ENCODE results near the gene DSG2.
"Not testable (repeated sequence)": the region's sequence is repeated elsewhere in the genome, so short reads cannot be mapped to it uniquely, and the experiment has no call there.

DSG2 gene

DNA sequence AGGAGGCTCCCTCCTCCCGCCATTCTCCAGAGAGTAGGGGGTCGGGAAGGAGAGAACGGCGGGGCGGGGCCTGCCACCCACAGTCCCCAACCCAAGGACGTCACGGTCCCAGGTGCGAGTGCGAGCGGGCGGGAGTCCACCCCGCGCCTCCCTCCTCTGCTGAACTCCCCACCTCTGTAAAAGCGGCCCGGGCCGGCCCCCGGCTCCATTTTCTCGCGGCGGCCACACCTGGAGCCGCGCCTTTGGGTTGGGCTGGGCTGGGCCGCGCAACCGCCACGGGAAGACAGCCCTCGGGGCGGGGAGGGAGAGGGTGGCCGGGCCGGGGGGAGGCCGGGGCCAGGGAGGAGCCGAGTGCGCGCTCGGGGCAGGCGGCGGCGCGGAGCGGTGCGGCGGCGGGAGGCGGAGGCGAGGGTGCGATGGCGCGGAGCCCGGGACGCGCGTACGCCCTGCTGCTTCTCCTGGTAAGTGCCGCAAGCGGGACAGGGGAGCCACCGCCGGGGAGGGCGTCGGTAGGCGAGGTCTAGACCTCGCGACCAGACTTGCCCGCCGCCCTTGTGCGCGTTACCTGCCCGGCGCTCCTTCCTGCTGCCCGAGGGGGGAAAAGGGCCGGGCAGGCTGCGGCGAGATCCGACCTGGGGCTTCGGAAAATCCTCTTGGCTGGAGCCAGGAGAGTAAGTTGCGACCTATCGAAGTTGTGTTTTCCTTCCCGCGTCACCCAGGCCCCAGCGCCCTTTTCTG is at the start of gene DSG2:
Gene DSG2 (plus strand): TSS at position 342 of the 738 bp plus-strand sequence. CDS start 75 bp downstream, at position 417.
- DNase-seq = no peak

GRCh38 chr18:31450409-31450808 is 47.6 kb upstream of the DSG2 start:
- DNase-seq = no peak

DNA sequence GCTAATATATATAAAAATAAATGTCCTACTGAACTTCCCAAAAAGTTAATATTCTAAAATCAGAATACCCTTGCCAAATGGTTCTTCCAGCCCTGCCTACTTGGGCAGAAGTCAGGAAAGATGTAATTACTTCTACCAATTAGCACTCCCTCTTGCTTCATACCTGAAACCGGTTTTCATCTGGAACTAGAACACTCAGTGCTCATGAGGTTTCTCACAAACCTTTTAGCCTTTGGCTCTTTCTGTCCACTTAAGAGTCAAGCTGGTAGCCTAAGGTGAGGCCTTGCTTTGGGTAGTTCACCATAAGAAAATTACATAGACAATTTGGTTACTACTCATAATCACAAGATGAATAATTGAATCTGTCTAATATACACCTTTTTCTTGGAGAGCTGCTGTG is 46.4 kb upstream of the DSG2 start:
- no peak for DNase-seq

DNA sequence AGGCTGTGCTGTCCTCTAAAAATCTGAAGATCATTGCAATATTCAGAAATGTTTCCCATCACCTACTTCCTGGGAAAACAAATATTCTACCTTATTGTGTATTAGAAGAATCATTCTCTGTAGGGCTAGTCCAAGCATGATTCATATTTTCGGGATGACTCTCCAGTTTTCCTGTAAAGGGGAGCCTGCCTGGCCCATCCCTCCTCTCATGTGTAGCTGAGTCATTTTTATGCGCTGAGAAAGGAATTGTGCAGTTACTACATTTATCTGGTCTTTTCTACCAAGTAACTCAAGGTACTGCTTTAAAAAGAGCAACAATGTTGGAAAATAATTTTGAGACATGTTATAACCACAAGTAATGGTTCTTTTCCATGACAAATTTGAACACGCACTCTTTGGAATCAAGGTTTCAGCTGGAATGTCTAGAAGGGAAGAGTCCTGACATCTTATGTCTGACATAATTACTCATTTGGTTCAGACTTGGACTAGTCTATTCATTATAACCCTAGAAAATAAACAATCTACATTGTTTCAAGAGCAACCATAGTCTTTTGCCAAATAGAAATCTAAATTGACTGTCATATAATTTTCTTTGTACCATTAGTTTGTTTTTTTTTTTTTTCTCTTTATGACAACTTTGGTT is 43.8 kb upstream of the DSG2 start:
- no peak for DNase-seq

- DNase-seq = no peak
These were observed 28.3 kb upstream of the DSG2 start for GRCh38 chr18:31469629-31470028.

- DNase-seq = no peak
These were observed 19.3 kb upstream of the DSG2 start for GRCh38 chr18:31478688-31479087.

GRCh38 chr18:31482051-31482450 is 15.9 kb upstream of the DSG2 start:
- no peak for DNase-seq

GRCh38 chr18:31483396-31483795 is 14.6 kb upstream of the DSG2 start:
- DNase-seq = no peak

GRCh38 chr18:31484461-31484860 is 13.5 kb upstream of the DSG2 start:
- DNase-seq = no peak

GRCh38 chr18:31486165-31486564 is 11.8 kb upstream of the DSG2 start:
- DNase-seq = no peak

DNA sequence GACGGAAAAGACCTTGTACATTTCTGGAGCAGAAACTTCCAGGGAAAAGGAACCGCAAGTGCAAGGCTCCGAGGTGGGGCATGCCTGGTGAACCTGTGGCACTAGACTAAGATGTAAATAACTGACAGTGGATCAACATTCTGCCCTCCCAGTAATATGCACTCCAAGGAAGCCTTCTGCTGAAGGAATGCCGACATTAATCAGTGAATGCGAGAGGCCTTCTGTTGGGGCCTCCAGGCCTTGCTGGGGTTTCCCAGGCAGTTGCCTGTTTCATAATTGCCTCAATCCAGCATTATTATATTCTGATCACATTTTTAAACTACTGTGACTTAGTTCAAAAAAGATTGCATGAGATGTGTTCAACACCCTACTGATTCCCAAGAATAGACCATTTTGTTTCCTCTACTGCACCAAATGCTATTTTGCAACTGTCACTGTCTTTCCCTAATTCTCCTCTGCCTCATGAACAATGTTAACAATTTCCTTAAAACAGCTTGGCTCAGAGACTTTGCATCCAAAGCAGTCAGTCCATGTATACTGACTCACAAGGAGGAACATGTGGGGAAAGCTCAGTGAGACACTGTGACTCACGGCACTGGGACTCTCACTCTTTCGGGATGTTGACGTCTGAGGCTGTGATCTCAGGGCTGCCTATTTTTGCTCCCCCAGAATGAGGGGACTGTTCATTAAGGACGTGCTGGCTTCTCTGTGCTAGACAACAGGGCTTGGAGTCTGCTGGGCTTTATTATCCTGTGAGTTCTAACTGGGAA is 10.5 kb upstream of the DSG2 start:
- no peak for DNase-seq

DNA sequence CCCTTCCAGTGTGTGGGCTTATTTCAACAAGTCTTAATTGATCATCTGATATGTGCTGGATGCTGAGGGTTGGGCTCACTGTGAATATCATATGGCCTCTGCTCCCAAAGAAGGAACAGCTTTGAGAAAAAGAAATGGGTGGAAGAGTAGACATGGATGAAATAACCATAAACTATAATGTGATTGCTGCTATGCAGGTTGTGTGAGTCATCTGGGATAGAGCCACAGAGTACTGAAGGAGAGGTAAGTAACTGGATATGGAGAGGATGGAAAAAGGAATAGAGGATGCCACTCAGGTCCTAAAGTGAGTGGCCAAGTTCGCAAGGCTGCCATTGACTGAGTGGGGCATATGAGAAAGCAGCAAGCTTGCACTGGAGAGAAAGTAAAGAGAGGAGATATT is 8.7 kb upstream of the DSG2 start:
- DNase-seq = no peak

DNA sequence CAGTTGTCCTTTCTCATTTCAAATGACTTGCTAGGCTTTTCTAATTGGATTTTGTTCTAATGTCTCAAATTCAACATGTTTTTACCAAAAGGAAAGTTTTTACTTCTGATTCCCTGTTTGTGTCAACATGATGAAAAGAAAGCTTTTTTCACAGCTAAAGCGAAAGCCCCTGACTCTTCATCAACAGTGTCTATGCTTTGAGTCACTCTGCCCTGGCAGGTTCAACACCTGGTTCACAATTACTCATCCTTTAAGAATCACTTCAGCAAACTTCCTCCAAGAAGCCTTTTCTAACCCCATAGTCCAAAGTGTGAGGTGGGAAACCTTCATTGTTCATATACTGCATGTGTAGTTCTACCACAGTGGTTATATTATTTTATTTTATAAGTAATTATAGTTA is 7.6 kb upstream of the DSG2 start:
- DNase-seq = no peak

DNA sequence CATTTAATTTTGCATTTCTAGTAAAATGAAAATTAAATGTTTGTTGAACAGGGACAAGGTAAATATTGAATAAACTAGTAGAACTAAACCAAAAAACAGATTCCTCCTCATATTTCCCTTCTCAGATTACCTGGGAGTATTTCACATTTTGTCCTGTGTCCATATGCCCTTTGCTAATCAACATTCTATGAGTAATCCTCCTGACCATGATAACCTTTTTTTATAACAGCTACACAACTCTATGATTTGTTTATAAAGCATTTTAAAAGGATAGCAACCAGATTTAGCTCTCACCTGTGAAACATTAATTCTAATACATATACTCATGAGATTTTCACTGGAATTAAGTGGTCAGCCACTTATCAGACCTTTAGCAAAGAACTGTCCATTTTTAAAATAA is 7.1 kb upstream of the DSG2 start:
- DNase-seq = no peak

DNA sequence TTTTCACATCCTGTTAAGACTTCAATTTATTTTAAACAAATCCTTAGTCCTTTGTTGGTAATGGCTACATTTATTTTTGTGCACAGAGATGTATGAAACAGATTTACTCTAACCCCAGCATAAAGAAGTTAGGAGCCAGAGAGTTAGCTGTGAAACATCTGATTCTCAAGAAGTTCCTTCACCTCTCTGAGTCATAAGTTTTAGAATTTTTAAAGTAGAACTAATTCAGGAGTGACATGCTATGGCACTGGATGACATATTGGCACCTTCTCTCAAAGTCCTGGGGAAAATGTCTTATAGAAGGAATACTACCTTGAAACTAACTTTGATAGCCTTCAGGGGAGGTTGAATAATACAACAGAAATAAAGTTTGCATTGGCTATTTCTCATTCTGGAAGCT is 6.4 kb upstream of the DSG2 start:
- no peak for DNase-seq

DNA sequence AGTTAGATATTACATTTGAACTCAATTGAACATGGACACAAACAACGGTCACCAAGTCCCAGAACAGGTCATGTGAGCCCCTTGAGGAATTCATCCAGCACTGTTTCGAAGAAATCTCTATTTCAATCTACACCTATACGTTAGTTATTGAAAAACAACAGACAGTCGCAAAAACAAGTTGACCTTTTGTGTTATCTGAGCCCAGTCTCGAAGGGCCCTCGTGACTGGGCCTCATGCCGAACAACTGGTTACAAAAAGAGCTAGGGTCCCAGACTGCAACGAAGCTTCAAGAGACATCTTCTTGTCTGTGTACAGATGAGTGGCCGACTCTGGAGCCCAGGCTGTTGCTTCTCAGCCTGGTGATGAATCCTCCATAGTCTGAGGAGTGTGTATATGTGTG is 5.3 kb upstream of the DSG2 start:
- DNase-seq = no peak

DNA sequence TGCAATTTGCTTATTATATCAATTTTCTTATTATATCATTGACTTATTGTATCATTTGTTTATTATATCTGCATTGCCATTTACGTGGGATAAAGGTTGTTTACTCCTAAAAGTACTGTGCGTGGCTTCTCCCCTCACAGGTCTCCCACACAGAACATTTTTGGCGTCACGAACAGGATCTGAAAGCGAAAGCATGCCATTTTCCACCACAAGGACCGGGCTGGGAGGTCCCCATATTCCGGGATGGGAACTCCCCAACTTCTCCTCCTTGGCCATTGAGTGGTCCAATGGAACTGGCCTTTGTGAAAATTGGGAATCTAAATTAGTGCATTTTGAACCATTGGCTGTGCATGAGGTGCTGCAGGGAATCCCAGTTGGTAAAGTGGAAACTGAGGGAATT is 4.8 kb upstream of the DSG2 start:
- no peak for DNase-seq

GRCh38 chr18:31493941-31494340 is 4.0 kb upstream of the DSG2 start:
- DNase-seq = no peak

DNA sequence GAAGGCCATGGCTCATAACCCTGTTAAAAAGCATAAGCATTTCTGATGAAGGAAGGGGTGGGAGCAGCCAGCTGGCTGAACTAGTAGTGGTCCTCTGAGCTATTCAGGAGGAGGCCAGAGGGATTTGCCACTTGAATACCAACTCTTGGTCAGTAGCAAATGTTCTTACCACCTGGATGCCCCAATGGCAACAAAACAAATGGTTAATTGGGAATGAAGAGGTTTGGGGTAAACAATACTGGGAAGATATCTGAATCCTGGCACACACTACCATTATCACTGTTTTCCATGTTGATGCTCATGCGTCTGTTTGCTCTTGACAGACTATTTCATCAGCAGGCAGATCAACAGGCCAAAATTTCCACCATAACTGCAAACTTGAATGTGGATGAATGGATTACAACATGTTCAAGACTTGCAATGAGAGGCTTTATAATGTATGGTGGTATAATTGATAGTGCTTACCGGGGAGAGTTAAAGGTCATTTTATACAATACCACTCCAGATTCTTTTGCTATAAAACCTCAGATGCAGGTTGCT is 3.2 kb upstream of the DSG2 start:
- DNase-seq = not testable (repeated sequence)

DNA sequence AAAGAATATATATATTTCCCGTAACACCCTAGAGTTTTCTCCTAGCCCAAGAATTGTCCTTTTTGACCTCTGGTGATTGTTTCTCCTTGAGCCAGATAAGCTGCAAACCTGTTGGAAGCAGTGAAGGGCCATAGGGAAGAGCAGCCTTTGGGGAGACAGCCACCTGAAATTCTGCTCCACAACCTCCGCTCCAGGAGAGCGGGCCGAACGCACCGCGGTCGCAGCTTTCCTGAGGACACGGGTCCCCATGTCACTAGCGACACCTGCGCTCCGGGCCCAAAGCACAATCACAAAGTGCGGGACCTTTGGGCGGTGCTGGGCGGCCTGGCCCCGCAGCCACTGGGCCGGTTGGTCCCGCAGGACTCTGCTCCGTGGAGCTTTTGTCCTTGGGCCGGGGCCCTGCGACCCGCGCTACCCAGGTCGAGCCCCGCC is 557 bp upstream of the DSG2 start:
- DNase-seq = no peak

- DNase-seq = no peak
These were observed 872 bp downstream of the DSG2 start for GRCh38 chr18:31498574-31499524.

DNA sequence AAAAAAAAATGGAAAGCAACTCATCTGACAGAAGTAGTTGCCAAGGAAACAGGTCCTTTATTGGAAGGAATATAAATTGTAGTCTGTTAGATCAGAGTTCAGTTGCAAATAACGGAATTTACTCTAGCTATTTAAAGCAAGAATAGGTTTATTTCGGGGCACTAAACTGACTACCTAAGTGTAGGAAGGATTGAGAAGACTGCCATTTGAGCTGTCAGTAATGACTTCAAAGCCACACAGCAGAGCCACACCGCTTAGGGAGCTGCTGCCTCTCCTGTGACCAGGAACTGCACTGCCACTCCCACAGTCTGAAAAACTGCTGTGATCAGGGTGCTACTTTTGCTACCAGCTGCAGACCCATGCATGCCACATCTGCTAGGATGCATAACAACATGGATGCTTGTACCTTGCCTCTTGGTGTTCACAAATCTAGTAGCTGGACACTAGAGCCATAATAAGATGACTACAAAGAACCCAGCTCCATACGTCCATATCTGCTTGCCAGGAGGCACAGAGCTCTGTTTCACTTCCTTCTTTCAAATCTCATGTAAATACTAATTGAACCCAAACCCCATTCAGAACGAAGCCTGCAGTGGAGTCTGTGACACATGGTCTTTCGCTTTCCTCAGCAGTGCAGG is 2.2 kb downstream of the DSG2 start:
- no peak for DNase-seq
